Mucosa of gallbladder (tissue), 1 donor: Measurements from ENCODE around the gene TIMM13. TPM values are rescaled to one million over a fixed set of nuclear protein-coding genes. Genes with fewer than 3 reads are reported as not detected.

ENCODE experiments used
- DNase-seq: peaks from one replicate; pipeline ENCODE4 v3.0.0-alpha.2; 2020; ENCODE audit warnings: low spot score
- total RNA-seq: library from RNA; stranded (reverse); gene quantifications from one replicate; pipeline ENCODE4 v1.2.1, GENCODE V29; 2021
- donor health status: DM: no; HTN: no; CAD: no.

TIMM13 gene
- total RNA-seq, 1 donor from 2014 or later: 76.4 TPM

DNA sequence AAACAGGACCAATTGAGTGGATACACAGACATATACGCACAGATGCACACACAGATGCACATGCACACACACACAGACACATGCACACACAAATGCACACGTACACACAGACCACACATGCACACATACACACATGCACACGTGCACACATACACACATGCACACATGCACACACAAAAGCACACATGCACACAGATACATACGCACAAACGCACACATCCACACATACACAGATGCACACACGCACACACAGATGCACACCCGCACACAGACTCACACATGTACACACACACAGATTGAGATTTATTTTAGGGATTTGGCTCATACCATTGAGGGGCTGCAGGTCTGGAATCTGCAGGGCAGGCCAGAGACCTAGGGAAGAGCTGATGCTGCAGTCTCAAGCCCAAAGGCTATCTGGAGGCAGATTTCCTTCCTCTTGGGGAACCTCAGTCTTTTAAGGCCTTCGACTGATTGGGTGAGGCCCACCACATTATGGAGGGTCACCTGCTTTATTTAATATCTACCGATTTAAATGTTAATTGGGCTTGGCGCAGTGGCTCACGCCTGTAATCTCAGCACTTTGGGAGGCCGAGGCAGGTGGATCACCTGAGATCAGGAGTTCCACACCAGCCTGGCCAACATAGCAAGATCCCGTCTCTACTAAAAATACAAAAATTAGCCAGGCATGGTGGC, 44.7 kb downstream of the TIMM13 start:
- no peak for DNase-seq

DNA sequence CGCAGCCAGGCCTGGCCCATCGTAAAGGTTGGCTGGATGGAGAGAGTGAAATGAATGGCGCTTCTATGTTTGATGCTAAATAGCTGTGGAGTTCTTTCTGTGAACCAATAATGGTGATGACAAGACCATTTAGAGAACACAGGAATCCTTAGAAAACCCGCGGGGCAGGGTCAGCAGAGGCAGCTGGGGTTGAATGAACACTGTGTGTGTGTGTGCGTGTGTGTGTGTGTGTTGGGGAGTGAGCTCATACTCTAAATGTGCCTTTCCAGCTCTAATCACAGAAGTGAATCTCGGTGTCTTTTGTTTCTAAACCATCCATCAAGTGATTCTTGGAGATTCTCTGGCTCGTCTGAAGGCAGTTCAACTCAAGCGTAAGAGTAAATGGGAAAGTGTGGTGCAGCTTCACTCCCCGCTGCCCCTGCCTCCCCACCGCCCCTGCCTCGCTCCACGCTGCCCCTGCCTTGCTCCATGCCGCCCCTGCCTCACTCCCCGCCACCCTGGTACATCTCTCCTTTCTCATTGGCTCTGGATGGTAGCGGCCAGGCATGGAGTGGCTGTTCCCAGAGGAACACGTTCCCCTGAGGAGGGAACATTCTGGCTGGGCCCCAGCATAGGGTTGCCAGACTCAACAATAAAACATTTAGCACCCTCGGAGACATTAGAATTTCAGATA, 46.1 kb downstream of the TIMM13 start:
- DNase-seq: no peak

GRCh38 chr19:2380567-2380966, 46.8 kb downstream of the TIMM13 start:
- DNase-seq: no peak

DNA sequence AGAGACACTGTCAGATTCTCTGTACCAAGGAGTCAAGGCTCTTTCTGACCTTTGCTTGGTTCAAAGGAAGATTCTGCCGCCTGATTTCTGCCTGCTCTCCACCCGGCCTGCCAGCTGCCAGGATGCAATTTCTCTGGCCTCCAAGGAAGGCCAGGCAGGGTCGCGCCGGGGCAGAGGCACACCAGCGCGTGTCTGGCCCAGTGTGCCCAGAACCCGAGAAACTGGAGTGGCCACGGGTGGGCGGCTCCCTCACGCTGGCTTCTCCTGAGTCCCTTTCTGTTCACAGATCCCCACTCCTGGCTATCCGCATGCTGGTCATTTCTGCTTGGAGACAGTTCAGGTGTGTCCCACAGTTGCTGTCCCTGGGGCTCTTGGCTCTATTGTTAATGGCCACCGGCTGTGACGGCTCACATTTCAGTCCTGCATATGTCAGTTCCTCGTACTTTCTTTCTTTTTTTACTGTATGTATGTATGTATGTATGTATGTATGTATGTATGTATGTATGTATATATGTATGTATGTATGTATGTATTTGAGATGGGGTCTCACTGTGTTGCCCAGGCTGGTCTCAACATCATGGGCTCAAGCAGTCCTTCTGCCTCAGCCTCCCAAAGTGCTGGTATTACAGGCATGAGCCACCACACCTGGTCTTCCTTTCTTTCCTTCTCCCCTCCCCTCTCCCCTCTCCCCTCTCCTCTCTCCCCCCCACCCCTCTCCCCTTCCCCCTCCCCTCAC, 50.4 kb downstream of the TIMM13 start:
- DNase-seq: no peak

Other genes starting within 250 kb of the TIMM13 start
- 126 TPM for gene PLEKHJ1, start 191.3 kb downstream of the TIMM13 start, total RNA-seq
- gene SF3A2, start 190.8 kb downstream of the TIMM13 start, total RNA-seq: 72.8 TPM
- 5.1 TPM for gene AMH, start 178.3 kb downstream of the TIMM13 start, total RNA-seq
- 0.17 TPM for gene JSRP1, start 171.2 kb downstream of the TIMM13 start, total RNA-seq
- 1.0 TPM for gene PEAK3, start 145.4 kb downstream of the TIMM13 start, total RNA-seq
- 0.17 TPM for gene LINGO3, start 119.4 kb downstream of the TIMM13 start, total RNA-seq
- gene LSM7, start 99.0 kb downstream of the TIMM13 start, total RNA-seq: 79.1 TPM
- gene SPPL2B, start 98.9 kb downstream of the TIMM13 start, total RNA-seq: 148 TPM
- not detected for gene TMPRSS9, start 67.3 kb downstream of the TIMM13 start, total RNA-seq
- gene LMNB2, start 29.4 kb upstream of the TIMM13 start, total RNA-seq: 23.9 TPM
- gene GADD45B, start 48.5 kb upstream of the TIMM13 start, total RNA-seq: 59.8 TPM